Measurements from ENCODE around the gene OSBPL2.

OSBPL2 gene

DNA sequence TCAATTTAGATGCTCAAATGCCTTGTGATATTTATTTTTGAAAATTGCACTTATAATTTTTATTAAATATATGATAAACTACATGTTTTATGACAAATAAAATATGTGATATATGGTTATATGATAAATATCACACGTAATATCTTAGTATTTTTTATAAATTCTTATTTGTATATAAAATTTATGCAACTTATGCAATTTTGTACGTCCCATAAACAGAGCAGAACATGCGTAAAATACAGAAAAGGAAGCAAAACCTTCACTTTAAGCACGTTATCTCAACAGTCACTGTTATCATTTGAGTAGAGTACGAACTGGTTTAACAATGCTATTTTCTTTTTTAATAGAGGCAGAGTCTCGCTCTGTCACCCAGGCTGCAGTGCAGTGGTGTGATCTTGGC lies 48.8 kb downstream of the OSBPL2 start:
- DNase-seq: no peak

DNA sequence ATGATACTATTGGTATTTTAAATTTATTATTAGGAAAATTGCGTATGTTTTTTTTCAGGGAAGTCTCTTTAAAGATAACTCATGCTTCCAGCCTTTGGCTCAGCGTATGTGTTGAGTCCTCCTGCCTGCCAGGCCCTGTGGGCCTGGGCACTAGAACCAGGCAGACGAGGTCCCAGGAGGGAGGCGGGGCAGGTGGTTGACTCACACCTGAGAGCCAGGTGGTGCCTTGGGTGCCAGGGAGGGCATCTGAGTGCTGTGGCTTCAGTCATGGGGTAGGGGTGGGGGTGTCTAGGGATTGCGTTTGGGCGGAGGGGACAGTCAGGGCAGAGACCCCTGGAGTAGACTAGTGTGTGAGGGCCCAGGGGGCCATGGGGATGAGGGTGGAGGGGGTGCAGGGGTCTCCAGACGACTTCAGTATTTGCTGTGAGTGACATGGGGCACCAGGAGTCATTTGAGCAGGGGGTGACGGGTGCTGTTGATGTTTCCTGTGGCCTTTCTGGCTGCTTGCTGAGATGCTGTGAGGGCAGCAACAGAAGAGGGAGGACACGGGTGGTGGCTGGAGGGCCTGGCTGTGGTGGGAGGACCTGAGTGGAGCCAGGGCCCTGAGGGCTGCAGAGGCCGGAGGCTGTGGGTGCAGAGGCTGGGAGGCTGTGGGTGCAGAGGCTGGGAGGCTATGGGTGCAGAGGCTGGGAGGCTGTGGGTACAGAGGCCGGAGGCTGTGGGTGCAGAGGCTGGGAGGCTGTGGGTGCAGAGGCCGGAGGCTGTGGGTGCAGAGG lies 49.6 kb downstream of the OSBPL2 start:
- DNase-seq: no peak

DNA sequence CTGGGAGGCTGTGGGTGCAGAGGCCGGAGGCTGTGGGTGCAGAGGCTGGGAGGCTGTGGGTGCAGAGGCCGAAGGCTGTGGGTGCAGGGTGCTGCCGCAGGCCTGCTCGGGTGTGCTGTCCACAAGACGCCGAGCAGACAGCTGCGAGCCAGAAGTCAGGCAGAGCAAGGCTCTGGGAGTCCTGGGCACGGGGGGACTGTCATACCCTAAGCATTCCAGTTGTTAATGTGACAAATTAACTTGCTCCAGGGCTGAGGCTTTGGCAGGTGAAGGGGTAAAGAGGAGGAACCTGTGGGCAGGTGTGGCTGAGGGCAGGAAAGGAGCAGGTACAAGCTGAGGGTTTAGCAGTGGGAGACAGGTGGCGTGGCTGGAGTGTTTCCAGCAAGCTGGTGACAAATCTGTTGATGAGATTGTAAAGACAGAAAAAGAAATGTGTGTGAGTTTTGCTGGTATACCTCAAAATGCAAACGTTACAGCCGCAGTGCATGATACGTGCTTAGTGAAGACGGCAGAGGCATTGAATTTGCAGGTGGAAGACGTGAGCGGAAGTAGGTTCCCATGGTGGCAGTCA lies 50.3 kb downstream of the OSBPL2 start:
- peak in 1 of 2 experiments; percentile 30 for DNase-seq

DNA sequence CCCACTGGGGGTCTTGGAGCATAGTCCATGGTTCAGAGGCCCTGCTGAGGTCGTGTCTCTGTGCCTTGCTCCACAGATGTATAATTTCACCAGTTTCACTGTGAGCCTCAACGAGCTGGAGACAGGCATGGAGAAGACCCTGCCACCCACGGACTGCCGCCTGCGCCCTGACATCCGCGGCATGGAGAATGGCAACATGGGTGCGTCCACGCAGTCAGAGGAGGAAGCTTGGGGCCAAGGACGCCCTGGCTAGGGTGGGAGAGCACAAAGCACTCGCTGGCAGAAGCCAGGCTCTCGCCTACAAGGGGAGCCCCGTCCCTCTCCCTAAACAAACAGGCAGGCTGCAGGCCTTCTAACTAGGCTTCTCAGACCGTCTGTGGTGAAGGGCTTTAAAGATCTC lies 50.8 kb downstream of the OSBPL2 start:
- no peak for DNase-seq

DNA sequence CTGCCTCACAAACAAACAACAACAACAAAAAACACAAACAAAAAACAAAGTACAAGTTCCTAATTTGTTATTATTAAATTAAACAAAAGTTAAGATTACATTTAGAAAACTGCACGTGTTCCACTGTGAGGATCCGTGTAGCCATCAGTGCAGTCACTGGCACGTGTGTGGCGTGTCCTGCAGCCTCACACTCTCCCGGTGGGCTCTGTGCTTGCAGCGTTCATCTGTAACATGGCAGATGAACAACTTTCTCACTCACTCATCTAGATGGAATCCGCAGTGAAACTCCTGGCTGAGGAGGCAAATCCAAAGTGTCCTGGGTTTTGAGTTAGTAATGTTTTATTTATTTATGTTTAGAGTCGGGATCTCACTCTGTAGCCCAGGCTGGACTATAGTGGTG lies 51.6 kb downstream of the OSBPL2 start:
- DNase-seq: no peak

DNA sequence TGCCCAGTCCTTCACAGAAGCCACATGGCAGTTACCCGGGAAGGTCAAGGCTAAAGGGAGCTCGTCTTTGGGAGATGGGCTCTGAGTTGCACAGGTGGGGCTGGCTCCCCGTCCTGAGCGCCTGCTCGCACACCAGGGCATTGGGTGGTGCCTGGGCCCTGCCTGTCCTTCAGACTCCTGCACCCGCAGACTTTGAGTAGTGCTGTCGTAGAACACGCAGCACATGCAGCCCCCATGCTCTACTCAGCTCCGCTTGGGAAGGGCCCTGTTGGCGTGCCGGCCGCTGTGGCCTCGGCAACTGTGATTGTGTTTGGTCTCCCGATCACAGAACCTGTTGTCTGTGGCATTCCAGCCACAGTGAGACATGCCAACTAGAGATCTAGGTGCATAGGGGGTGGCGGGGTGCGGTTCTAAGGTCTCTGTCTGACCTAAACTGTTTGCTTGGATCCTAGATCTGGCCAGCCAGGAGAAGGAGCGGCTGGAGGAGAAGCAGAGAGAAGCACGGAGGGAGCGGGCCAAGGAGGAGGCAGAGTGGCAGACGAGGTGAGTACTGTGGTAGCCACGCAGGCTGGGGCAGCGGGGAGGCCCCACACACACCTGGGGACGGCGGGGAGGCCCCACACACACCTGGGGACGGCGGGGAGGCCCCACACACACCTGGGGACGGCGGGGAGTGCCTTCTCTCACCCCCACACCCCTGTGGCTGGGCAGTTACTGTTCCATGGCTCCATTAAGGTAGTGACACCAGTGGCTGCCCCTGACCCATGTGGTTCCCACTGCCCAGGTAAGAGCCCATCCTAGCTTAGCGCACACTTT lies 53.1 kb downstream of the OSBPL2 start:
- DNase-seq: no peak

DNA sequence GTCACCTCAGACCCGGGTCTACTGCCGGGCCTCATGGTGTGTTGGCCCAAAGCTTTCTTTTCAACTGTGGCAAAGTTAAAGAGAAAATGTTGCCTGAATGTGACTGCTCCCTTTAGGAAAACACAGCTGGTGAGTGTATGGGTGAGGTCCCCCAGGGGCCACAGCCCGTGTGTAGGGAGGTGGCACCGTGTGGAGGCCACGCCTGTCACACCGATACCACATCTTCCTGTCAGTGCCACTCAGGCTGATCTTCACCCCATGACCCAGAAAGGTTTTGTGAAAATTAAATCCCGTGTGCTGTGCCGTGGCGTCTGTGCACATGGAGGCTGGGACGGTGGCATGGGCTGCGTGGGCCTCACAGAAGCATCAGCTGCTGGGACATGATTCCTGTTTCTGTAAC lies 53.8 kb downstream of the OSBPL2 start:
- DNase-seq: no peak

DNA sequence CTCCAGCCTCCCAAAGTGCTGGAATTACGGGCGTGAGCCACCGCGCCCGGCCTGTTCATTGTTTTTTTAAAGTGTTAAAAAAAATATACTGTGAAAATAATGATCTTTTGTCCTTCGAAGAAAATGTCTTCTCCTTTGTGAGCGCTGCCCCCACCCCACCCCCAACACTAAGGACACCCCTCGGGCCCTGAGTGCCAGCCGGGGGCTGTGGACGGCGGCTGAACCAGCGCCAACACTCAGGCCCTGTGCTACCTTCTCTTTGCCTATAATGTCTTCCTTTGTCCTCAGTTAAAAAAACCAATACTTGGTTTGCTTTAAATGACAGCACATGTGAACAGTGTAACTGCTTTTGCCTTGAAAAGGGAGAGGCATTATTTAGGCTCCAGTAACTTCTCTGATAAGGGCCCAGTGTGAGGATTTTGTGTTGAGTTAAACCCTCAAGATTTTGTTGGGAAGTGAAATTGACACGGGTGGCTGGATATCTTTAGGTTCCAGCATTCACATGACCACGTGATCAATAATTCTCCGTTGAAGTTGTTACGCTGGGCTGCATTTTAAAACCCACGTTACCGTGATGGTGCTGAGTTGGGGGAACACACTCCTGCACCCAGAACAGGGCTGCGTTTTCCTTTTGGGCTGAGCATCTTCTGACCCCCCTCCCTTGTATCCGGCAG lies 54.9 kb downstream of the OSBPL2 start:
- no peak for DNase-seq

DNA sequence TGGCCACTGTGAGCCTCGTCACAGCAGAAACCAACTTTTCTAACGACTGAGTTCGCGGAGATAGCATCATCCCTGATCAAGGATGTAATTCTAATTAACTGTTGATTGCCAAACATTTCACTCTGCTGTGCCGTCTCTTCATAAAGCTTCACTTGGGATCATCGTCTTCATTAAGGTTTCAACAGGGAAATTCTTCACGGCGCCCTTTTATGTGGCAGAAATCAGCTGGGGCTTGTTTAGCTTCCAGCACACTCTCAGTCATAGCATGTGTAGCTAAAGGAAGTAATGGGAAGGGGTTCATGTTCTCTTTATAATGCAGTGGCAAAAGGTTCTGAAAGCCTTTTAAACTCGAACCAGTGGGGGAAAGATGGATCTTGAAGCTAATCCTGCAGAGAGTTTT lies 55.6 kb downstream of the OSBPL2 start:
- DNase-seq: no peak

DNA sequence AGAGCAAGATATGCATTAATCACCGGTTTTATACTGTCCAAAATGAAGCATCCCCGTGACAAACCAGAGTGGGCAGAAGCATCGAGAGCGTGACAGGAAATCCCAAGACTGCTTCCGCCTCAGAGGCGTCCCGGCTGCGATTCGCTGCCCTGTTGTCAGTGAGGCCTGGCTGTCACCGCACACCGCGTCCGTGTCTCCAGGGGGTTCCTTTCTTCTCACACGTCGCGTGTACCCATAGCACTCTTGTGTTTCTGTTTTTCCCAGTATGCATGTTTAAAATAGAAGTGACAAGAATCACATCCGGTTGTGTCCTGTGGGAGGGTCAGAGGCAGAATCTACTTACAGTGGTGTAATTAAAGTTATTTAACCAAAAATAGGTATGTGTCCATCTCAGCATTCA lies 56.2 kb downstream of the OSBPL2 start:
- DNase-seq: no peak

DNA sequence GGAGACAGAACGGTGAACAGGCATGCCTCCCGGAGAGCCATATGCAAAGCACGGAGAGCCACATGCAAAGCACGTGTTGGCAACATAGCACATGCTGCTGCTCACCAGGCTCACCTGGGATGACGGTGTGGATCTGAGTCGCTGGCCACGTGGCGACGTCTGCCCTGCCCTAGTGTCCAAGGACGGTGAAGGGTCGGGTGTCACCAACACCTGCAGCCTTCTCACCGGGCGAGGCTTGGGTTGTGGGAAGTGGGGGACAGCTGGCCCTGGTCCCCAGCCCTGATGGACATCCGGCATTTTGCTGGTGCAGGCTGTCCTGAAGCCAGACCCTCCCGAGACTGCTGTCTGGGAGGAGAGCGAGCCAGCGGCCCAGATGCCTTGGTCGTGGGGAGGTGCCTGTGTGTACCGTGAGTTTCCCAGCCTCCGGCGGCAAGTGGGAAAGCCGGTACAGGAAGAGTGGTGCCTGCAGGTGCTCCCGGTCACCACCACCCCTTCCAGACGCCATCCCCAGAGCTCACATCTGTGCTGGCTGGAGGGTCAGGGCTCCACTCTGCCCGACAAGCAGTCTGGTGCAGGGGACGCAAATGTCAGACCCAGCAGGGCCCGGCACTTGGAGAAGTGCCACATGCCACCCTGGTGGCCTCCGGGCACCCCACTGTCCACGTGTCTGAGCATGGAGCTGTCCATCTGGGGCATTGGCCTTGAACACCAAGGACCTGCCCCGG lies 58.6 kb downstream of the OSBPL2 start:
- DNase-seq: no peak

DNA sequence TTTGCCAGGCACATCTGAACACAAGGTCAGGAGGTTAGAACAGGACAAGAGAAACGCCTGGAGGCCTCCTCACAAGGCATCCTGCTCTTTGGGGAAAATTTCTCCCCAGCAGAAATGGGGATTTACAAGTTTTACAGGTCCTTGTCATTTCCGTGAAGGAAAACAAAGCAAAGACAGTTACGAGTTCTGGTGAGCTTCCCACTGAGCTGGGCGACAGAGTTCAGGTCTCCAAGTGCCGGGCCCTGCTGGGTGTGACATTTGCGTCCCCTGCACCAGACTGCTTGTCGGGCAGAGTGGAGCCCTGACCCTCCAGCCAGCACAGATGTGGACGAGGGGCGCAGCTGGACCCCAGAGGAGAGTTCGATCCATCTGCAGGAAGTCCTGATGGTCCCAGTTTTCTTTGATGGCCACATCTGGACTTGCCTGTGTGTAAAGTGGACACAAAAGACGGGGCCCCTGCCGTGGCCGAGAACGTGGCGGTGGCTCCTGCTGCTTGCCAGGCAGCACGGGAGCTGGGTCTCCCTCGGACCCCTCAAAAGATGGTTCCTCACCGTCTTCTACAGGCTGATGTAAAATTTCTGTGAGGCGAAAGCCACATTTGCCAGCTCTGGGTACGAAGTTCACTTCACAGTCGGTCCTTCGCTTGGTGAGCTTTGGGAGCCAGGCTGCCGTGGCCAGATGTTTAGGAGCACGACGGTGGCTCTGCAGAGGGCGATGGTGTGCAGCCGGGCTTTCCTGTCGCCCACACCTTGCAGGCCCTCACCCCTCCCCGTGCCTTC lies 59.3 kb downstream of the OSBPL2 start:
- no peak for DNase-seq

DNA sequence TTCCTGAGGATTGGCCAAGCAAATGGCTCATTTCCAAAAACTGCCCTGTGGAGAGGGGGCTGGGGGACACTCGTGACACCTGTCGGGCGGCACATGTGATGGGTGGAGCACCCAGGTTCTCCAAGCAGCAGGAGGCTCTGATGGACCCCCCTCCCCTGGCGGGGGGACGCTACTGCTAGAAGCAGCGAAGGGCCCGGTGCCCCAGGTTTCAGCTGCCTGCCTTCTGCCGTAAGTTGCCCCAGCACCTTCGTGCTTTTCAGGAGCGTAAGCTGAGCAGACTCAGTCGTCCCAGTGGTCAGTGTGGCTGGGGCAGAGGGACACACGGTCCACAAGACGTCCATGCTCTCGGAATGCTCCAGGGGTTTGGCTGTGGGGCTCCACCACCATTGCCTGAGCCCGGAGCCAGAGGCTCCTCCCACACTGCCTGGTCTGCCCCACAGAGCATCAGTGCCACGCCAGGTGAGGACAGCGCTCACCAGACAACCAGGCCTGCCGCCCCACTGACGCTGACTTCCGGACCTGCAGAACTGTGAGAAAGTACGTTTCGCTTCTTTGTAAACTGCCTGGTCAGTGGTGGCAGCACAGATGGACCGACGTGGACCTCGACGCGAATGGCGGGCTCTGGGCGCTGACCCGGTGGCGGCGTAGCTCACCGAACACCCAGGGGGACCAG lies 60.4 kb downstream of the OSBPL2 start:
- no peak for DNase-seq

DNA sequence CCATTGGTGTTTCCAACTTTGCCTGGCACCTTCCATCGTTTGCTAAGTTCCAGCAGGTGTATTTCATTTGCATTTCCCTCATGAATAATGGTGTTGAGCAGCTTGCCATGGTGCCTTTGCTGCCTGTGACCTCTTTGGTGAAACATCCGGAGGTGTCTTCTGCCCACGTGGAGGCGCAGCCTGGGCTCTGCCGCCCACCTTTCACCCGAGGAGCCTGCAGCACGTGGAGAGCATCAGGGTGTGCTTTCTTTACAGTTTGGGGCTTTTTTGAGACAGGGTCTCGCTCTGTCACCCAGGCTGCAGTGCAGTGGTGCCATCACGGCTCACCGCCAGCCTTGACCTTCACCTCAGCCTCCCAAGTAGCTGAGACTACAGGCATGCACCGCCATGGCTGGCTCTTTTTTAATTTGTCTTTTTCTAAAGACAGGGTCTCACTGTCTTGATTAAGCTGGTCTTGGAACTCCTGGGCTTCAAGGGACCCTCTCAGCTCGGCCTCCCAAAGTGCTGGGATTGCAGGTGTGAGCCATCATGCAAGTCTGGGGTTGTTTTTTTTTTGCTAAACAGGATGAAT lies 61.4 kb downstream of the OSBPL2 start:
- no peak for DNase-seq

DNA sequence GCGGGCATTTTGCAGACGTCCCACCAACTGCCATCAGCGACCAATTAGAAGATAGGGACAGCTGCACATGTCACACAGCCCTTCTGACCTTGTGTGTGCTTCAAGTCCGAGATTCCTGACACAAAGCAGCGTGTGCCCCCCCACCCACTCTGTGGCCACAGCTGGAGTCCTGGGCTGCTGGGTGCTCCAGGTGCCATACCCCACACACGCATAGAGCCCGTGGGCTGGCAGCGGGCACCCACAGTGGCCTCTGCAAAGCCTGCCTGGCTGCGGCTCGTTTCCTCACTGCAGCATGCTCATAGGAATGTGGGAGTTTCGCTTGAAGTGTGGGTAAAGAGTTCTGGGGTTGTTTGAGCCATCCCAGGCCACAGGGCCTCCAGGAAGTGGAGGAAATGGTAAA lies 62.0 kb downstream of the OSBPL2 start:
- DNase-seq: no peak

DNA sequence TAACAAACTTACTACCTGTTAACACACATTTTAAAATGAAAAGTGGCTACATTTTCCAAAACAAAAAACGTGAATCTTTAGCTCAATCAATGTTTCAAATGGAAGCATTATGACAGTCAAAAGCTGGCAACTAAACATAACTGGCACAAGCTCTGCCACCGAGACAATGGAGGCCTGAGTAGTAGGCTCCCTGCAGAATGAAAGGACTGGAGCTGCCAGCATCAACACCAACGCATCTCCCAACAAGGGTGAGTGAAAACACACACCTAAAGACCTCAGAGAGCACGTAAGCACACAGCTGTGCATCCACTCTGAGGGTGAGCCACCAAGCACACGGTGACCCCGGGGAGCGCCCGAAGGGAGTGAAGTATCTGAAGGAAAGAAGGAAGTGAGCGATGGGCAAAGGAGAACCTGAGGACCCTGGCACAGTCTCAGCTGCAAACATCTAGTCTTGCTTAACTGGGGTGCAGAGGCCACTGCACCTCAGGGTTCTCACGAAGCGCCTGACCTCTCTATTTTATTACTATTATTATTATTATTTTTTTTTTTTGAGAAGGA lies 62.9 kb downstream of the OSBPL2 start:
- no peak for DNase-seq

DNA sequence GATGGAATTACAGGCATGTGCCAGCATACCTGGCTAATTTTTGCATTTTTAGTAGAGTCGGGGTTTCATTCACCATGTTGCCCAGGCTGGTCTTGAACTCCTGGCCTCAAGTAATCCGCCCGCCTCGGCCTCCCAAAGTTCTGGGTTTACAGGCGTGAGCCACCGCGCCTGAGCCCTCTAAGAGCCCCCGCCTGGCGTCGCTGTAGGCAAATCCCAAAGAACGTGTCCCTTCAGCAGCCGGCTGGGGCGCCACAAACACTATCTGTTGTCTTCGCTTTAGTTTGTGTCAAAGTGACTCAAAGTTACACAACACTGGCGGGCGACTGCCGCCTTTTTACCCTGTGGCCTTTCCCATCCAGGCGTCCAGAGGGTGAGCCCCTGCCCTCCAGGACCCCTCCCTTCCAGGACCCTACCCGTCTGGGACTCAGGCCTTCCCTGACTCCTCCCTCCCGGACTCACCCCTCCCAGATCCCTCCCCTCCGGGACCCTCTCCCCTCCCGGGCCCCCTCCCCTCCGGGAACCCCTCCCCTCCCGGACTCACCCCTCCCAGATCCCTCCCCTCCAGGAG lies 63.5 kb downstream of the OSBPL2 start:
- peak in 1 of 2 experiments; percentile 29 for DNase-seq

DNA sequence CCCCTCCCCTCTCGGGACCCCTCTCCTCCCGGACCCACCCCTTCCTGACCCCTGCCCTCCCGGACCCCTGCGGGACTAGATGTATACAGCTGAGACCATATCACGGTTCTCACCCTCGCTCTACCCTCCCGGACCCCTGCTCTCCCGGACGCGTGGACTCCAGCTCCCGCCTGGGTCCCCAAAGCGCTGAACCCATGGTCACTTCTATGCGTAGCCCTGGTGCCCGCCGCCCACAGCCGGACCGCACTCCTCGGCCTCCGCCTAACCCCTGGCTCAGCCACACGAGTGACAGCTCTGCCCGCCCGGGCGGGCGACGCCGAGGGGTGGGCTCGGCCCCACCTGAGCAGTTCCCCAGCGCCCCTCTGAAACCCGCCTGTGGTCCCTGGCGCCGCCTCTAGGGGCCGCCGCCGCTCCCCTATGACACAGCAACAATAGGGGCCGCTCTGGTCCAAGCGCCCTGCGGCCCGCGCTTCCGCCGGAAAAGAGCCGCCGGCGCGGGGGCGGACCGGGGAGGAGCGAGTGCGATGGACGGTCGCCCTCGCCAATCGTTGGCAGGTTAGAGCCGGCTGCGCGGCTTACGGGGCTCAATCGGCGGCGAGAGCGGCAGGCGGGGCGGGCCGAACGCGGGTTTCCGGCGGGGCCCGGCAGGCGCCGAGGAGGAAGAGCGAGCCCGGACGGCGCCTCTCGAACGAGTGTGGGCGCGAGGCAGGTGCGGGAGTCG lies 64.2 kb downstream of the OSBPL2 start, which contains the start of gene ADRM1:
TSS of gene ADRM1 (plus strand) at position 657 of the 721 bp plus-strand sequence. CDS start 572 bp downstream, outside the sequence.
- peak; percentile 72 to 76 for DNase-seq

DNA sequence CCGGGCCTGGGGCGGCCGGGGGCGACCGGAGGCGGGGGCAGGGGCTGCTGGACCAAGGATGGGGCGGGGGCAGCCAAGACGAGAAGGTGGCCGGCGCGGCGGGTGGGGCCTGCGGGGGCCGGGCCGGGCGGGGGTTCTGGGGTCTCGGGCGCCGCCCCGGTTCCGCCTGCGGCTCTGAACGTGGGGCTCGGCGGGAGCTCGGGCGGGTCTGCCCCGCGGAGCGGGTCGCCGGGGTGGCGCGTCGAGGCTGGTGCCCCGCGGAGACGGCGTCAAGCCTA lies 64.7 kb downstream of the OSBPL2 start:
- no peak for DNase-seq
